Measurements from ENCODE around the gene NDUFV1.
"Not testable (repeated sequence)": the region's sequence is repeated elsewhere in the genome, so short reads cannot be mapped to it uniquely, and the experiment has no call there.

Gene NDUFV1

DNA sequence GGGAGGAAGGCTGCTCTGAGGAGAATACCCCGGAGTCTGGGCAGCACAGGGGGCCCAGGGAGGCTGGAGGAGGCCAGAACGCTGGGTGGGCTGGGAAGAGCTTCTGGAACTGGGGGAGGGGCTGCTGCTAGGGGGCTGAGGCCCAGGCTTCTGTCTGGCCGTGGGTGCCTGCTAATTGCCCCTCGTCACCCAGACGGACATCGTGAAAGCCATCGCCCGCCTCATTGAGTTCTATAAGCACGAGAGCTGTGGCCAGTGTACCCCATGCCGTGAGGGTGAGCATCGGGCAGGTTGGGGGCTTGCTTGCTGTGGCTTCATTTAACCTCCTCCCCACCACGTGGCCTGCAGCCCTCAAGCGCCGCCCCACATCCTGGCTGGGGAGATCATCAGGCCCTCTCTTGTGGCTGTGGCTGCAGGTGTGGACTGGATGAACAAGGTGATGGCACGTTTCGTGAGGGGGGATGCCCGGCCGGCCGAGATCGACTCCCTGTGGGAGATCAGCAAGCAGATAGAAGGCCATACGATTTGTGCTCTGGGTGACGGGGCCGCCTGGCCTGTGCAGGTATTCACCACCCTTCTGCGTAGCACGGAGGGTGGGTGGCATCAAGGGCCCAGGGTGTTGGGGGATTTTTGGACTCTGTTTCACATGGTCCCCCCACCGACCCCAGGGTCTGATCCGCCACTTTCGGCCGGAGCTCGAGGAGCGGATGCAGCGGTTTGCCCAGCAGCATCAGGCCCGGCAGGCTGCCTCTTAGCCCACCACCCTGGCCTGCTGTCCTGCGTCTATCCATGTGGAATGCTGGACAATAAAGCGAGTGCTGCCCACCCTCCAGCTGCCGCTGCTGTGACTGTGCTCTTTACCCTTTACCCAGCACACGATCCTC lies 5.2 kb downstream of the NDUFV1 start:
- no peak overlapping the region for H3K27ac Mint-ChIP-seq
- ATAC-seq (ENCODE audit: low read depth), result no peak
- H3K4me1 Mint-ChIP-seq, result peaks cover 24% of the 10 kb centered on the region
- H3K36me3 Mint-ChIP-seq, result peaks cover 12% of the 10 kb centered on the region
- H3K9me3 Mint-ChIP-seq, result no peaks in the 10 kb centered on the region
- H3K27me3 Mint-ChIP-seq, result no peaks in the 10 kb centered on the region
- no peak overlapping the region for H3K4me3 Mint-ChIP-seq
- no peak for DNase-seq (ENCODE audit: low spot score in 2 of 2)

DNA sequence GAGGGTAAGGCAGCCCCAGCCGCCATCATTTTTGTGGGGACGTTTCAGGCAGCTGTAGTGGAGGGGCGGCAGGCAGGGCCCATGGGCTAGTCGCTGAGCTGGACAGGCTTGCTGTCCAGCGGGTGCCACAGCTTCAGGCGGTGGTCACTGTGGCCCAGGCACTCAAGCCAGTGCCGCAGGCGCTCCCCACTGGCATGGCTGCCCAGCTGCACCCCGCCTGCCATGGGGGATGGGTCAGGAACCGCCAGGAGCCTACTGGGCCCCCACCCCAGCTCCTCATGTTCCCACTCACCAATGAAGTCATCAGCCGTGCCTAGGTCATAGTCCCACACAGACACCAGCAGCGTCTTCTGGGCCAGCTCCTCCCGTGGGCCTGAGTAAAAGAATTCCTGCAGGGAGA lies 6.0 kb downstream of the NDUFV1 start:
- no peak for DNase-seq (ENCODE audit: low spot score in 2 of 2)
- no peak overlapping the region for H3K27ac Mint-ChIP-seq
- no peaks in the 10 kb centered on the region for H3K27me3 Mint-ChIP-seq
- peaks cover 12% of the 10 kb centered on the region for H3K36me3 Mint-ChIP-seq
- no peak for ATAC-seq (ENCODE audit: low read depth)
- H3K9me3 Mint-ChIP-seq, result no peaks in the 10 kb centered on the region
- H3K4me3 Mint-ChIP-seq, result no peak overlapping the region
- H3K4me1 Mint-ChIP-seq, result peaks cover 24% of the 10 kb centered on the region

DNA sequence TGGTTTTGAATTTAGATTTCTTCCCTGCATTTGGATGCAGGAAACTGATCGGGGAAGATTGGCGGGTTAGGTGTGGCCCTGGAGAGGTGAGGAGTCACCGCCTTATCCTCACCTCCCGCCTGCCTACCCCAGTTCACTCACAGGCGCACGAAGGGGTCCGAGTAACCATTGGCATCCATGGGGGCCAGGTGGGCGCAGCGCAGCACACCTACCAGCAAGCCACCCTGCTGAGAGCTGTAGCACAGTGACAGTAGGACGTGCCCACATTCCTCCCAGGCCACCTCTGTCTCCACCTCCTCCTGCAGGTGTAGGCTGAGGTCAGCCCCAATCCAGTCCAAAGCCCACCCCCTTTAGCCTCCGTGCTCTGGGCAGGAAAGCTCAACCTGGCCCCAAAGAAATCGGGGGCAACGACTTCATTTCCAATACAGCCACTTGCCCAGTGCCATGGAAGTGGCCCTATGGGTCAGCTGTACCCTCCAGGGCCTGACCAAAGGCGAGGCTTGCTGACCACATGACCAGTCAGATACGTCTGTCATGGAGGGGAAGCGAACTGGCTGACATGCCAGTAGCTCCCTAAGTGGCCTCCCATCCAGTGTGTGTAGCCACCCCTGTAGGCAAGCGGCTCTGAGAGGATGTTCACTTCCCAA lies 6.7 kb downstream of the NDUFV1 start:
- H3K36me3 Mint-ChIP-seq, result peaks cover 12% of the 10 kb centered on the region

DNA sequence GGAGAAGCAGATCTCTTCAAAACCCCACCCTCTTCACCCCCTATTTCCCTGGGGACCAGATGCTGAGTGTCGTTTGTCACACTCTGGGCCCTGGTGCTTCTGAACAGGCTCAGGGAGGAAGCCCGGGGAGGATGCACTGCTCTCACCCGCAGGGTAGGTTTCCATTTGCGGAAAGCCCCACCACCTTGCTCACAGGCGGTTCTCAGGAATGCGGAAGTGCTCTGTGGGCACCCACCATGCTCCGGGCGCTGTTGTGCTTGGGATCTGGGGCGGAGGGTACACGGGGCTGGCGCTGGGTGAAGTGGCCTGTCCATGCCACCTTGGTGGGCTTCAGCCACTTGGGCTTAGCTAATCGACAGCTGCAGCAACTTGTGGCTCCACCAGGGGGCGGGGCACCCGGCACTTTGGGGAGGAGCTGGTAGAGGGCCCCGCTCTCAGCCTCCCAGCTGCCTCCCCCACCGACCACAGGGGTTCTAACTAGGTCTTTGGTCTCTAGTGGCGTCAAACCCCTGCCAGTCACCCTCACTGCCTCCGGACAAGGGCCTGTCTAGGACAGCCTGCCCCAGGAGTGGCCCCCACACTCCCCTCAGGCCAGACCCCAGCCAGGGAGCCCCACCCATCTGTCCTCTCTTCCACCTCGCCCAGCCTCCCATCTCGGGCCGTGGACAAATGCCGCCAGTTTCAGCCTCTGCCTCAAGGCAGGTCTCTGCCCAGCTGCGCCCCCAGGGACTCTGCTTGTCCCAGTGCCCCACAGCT lies 7.4 kb downstream of the NDUFV1 start:
- Mint-ChIP-seq H3K27me3 (no peaks in the 10 kb centered on the region), H3K27ac (peak overlapping the region; percentile 99), H3K36me3 (peaks cover 12% of the 10 kb centered on the region), H3K9me3 (no peaks in the 10 kb centered on the region), H3K4me3 (peak overlapping the region; percentile 80), H3K4me1 (peaks cover 24% of the 10 kb centered on the region)
- DNase-seq (ENCODE audit: low spot score in 2 of 2) (peak; percentile 82 to 93), ATAC-seq (ENCODE audit: low read depth) (peak; percentile 97)

More for the DNA sequence above, 6.7 kb downstream of the NDUFV1 start:
- H3K4me3 Mint-ChIP-seq, result peak overlapping the region; percentile 80
- H3K27ac Mint-ChIP-seq, result peak overlapping the region; percentile 99
- no peaks in the 10 kb centered on the region for H3K27me3 Mint-ChIP-seq
- peaks cover 24% of the 10 kb centered on the region for H3K4me1 Mint-ChIP-seq
- no peaks in the 10 kb centered on the region for H3K9me3 Mint-ChIP-seq
- no peak for DNase-seq (ENCODE audit: low spot score in 2 of 2)
- ATAC-seq (ENCODE audit: low read depth), result no peak

DNA sequence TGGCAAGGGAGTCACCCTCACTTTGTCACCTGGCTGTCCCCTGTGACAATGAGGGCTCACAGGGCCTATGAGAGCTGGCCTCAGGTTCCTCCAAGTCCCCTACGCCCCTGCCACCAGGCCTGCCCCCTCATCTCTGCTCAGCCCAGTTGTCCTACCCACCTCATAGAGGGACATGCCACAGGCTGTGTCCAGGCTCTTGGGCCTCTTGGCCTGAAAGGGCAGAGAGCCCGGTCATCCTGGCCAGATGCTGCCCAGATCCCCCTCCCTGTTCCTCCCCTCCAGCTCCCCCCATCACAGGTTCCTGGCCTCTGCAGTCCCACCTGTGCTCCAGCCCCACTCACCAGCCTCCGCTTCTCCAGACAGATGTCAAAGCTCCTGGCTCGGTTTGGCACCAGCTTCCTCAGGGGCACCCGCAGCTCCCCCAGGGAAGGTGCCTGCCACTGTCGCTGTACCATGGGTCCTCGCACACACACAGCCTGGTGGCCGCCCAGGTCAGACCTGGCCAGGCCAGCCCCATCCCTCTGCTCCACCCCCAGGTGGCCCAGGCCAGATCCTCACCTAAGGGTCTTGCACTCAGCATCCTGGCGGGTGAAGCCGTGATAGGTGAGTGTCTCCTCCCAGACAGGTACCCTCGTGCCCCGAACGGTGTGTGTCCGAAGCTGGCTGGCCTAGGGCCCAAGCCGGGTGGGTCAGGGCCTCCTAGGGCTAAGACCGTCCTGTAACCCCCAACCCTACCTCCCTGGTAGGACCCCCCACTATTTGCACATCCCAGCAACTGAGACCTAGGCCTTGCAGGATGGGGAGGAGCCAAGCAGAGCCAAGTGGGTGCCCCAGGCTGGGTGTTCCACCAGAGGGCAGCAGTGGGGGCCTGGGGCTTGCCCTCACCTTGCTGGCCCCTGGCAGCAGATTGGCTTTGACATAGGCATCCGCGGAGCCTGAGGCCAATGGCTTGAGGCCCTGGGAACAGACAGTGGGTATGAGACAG lies 8.3 kb downstream of the NDUFV1 start:
- Mint-ChIP-seq H3K4me1 (peaks cover 24% of the 10 kb centered on the region), H3K27ac (peak overlapping the region; percentile 99)

DNA sequence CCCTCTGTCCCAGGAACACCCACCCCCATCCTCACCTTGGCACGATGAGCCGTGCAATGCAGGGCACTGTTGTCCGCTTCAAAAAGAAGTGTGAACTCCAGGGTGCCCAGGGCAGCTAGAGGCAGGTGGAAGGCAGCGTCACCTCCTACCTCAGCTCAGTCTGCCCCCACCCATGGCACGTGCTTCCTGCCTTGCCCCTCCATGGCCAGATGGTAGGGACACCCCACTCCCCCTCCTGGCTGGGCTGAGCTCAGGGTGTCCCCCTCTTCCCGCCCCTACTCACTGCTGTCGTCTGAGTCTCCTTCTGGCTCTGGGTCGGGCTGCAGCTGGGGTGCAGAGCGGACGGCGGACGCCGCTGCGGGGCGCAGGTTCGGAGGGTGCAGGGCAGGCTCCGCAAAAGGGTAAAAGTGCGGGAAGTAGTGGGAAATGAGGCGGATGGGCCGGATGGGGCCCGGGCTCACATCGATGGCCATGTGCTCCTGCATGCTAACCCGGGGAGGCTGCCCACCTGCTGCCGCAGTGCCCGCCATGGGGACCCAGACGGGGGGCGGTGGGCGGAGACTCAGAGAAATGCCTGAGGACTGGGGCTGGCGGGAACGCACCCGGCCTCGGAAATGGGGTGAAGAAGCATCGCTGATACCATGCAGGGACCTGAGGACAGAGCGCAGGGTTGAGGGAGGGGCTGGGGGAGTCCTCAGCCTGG lies 9.1 kb downstream of the NDUFV1 start:
- H3K27ac Mint-ChIP-seq, result peak overlapping the region; percentile 35
- H3K9me3 Mint-ChIP-seq, result no peaks in the 10 kb centered on the region
- DNase-seq (ENCODE audit: low spot score in 2 of 2), result no peak
- H3K36me3 Mint-ChIP-seq, result peaks cover 6% of the 10 kb centered on the region
- peak overlapping the region; percentile 34 for H3K4me3 Mint-ChIP-seq
- H3K27me3 Mint-ChIP-seq, result no peaks in the 10 kb centered on the region
- H3K4me1 Mint-ChIP-seq, result peaks cover 24% of the 10 kb centered on the region
- no peak for ATAC-seq (ENCODE audit: low read depth)

More for the DNA sequence above, 8.3 kb downstream of the NDUFV1 start:
- peak overlapping the region; percentile 80 for H3K4me3 Mint-ChIP-seq
- H3K36me3 Mint-ChIP-seq, result peaks cover 9% of the 10 kb centered on the region
- H3K27me3 Mint-ChIP-seq, result no peaks in the 10 kb centered on the region
- ATAC-seq (ENCODE audit: low read depth) (no peak), DNase-seq (ENCODE audit: low spot score in 2 of 2) (peak in 1 of 2 donors; percentile 56)
- no peaks in the 10 kb centered on the region for H3K9me3 Mint-ChIP-seq

DNA sequence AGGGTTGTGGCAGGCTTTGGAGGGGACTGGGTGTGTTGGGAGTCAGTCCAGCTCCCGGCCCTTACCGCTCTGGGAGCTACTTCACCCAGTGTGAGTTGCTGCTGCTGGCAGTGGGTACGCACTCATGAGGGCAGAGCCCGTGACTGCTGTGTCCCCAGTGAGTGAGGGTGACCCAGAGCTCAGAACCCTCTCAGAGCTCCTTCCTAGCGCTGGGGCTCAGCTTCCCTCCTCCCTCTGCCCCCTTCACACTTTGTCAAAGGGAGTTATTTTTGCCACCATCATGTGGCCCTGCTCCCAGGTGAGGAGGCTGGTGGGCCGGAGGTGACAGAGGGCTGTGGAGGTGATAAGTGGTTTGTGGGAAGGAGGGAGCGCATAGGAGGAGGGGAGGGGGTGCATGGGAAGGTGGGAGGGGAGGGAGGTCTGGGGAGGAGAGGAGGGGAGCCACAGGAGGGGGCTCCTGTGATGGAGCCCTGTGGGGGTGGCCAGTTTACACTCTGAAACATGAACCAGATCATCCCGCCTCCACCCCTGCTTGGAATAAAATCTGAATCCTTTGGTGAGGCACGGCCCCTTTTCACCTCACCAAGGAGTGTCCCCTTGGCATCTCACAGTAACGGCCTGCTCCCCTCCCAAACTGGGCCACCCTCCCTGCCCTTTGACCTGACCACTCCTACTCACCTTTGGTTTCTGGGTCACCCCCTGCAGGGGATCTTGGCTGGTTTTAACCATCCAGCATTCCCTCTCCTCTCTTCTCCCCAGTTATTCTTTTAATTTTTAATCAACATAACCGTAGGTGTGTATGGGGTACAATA lies 9.9 kb downstream of the NDUFV1 start:
- peaks cover 24% of the 10 kb centered on the region for H3K4me1 Mint-ChIP-seq
- H3K27me3 Mint-ChIP-seq, result no peaks in the 10 kb centered on the region
- peaks cover 6% of the 10 kb centered on the region for H3K36me3 Mint-ChIP-seq
- H3K9me3 Mint-ChIP-seq, result no peaks in the 10 kb centered on the region
- H3K27ac Mint-ChIP-seq, result no peak overlapping the region
- DNase-seq (ENCODE audit: low spot score in 2 of 2) (no peak), ATAC-seq (ENCODE audit: low read depth) (no peak)
- H3K4me3 Mint-ChIP-seq, result no peak overlapping the region

DNA sequence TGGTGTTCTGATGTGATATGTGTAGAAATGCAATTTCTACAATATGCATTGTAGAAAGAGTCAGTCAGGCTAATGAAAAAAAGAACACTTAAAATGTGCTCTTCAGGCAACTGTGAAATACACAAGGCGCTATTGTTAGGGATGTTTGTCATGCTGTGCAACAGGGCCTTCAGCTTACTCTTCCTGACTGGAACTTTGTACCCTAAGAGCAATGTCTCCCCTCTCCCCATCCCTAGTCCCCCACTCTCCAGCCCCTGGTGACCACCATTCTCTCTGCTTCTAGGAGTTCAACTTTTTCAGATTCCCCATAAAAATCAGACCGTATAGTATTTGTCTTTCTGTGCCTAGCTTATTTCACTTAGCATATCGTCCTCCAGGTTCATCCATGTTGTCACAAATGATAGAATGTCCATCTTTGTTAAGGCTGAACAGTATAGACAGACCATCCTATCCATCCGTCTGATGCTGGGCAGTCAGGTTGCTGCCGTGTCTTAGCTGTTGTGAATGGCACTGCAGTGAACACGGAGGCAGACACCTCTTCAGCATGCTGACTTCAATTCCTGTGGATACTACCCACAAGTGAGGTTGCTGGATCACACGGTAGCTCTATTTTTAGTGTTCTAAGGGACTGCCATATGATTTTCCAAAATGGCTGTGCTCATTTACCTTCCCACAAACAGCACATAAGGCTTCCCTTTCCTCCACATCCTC lies 10.7 kb downstream of the NDUFV1 start:
- no peak overlapping the region for H3K4me3 Mint-ChIP-seq
- H3K4me1 Mint-ChIP-seq, result peaks cover 24% of the 10 kb centered on the region
- H3K9me3 Mint-ChIP-seq, result no peaks in the 10 kb centered on the region
- DNase-seq (ENCODE audit: low spot score in 2 of 2) (no peak), ATAC-seq (ENCODE audit: low read depth) (no peak)
- H3K27ac Mint-ChIP-seq, result no peak overlapping the region
- peaks cover 2% of the 10 kb centered on the region for H3K36me3 Mint-ChIP-seq
- H3K27me3 Mint-ChIP-seq, result no peaks in the 10 kb centered on the region

DNA sequence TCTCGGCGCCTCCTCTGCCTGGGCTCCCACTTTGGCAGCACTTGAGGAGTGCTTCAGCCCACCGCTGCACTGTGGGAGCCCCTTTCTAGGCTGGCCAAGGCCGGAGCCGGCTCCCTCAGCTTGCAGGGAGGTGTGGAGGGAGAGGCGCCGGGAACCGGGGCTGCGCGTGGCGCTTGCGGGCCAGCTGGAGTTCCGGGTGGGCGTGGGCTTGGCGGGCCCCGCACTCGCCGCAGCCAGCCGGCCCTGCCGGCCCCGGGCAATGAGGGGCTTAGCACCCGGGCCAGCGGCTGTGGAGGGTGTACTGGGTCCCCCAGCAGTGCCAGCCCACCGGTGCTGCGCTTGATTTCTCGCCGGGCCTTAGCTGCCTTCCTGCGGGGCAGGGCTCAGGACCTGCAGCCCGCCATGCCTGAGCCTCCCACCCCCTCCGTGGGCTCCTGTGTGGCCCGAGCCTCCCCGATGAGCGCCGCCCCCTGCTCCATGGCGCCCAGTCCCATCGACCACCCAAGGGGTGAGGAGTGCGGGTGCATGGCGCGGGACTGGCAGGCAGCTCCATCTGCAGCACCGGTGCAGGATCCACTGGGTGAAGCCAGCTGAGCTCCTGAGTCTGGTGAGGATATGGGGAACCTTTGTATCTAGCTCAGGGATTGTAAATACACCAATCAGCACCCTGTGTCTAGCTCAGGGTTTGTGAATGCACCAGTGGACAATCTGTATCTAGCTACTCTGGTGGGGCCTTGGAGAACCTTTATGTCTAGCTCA lies 12.3 kb downstream of the NDUFV1 start:
- not testable (repeated sequence) for H3K27me3 Mint-ChIP-seq; H3K4me3 Mint-ChIP-seq; H3K27ac Mint-ChIP-seq; DNase-seq (ENCODE audit: low spot score in 2 of 2); H3K9me3 Mint-ChIP-seq; H3K36me3 Mint-ChIP-seq; ATAC-seq (ENCODE audit: low read depth)
- peaks cover 16% of the 10 kb centered on the region for H3K4me1 Mint-ChIP-seq

DNA sequence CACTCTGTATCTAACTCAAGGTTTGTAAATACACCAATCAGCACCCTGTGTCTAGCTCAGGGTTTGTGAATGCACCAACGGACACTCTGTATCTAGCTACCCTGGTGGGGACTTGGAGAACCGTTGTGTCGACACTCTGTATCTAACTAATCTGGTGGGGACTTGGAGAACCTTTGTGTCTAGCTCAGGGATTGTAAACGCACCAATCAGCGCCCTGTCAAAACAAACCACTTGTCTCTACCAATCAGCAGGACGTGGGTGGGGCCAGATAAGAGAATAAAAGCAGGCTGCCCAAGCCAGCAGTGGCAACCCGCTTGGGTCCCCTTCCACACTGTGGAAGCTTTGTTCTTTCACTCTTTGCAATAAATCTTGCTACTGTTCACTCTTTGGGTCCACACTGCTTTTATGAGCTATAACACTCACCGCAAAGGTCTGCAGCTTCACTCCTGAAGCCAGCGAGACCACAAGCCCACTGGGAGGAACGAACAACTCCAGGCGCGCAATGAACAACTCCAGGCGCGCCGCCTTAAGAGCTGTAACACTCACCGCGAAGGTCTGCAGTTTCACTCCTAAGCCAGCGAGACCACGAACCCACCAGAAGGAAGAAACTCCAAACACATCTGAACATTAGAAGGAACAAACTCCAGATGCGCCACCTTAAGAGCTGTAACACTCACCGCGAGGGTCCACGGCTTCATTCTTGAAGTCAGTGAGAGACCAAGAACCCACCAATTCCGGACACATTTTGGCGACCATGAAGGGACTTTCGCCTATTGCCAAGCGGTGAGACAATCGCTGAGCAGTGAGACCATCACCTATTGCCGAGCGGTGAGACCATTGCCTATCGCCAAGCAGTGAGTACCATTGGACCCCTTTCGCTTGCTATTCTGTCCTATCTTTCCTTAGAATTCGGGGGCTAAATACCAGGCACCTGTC lies 13.2 kb downstream of the NDUFV1 start:
- H3K27ac Mint-ChIP-seq; H3K9me3 Mint-ChIP-seq; DNase-seq (ENCODE audit: low spot score in 2 of 2); ATAC-seq (ENCODE audit: low read depth); H3K27me3 Mint-ChIP-seq; H3K4me3 Mint-ChIP-seq; H3K36me3 Mint-ChIP-seq; H3K4me1 Mint-ChIP-seq: not testable (repeated sequence)
